Astrocyte (in vitro differentiated cells and primary cell): ENCODE measurements around the gene CNTROB.

ENCODE experiments used
- CTCF ChIP-seq: IDR thresholded peaks from 2 replicates; pipeline ENCODE4 v1.5.1; 2011; ENCODE audit warnings: low read depth, mild to moderate bottlenecking, inconsistent platforms, low read length, moderate library complexity; ENCODE audit not compliant: insufficient read depth
- EZH2 ChIP-seq: IDR thresholded peaks from 2 replicates; pipeline ENCODE4 v1.6.1; 2012; ENCODE audit warnings: mild to moderate bottlenecking, low read length, inconsistent platforms; ENCODE audit not compliant: insufficient read depth

GRCh38 chr17:7886227-7887037 lies 45.6 kb upstream of the CNTROB start:
- no peak for TF ChIP-seq CTCF
- no peak for TF ChIP-seq EZH2
